ENCODE data around the gene ZNF214.
"Not testable (repeated sequence)": the region's sequence is repeated elsewhere in the genome, so short reads cannot be mapped to it uniquely, and the experiment has no call there.

The ZNF214 gene

DNA sequence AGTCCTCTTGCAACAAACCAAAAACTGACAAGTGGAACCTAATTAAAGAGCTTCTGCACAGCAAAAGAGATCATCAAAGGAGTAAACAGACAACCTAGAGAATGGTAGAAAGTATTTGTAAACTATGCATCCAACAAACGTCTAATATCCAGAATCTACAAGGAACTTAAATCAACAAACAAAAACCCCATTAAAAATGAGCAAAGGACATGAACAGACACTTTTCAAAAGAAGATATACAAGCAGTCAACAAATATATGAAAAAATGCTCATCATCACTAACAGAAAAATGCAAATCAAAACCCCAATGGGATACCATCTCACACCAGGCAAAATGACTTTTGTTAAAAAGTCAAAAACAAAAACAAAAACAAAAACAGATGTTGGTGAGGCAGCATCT lies 33.7 kb downstream of the ZNF214 start:
- DNase-seq: no peak

DNA sequence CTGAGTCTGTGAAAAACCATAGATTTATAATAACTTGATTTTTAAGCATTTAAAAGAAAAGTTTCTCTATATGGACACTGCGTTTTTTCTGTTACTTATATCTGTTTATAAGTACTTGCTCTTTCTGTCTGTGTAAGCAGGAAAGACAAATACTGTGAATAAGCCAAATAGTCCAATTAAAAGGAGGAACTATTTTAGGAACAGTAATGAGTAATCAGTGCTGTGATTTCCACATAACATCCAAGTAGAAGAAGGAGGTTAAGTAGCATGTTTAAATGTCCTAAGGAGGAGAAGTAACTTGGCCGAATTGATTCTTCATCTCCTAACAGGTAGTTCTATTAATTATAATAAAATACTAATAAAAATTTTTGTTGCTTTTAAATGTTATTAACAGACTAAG lies 40.8 kb downstream of the ZNF214 start:
- DNase-seq: no peak

DNA sequence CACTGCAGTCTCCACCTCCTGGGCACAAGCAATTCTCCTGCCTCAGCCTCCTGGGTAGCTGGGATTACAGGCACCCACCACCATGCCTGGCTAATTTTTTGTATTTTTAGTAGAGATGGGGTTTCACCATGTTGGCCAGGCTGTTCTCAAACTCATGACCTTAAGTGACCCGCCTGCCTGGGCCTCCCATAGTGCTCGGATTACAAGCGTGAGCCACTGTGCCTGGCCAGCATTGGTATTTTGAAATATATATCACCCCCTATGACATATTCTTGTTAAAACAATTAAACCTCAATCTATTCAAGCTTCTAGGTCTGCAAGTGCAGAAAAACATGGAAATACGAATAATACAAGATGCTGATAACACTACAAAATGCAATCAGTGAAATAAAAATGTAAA lies 50.3 kb downstream of the ZNF214 start:
- DNase-seq: not testable (repeated sequence)

DNA sequence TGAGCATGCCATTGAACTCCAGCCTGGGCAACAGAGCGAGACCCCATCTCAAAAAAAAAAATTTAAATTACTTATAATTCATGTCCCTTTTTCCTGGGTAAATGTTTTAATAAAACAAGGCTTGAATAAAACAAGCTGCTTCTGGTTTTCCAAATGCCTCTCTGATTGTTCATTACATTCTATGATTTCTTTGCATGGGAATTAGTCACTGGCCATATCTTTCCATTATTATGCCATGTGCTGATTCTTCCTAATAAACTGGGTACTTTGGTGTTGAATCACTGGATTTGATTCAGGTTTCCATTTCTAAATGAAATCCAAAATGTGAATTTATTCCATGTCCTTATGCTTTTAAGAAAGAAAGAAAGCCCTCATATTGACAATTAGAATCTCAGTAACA lies 51.3 kb downstream of the ZNF214 start:
- DNase-seq: no peak

DNA sequence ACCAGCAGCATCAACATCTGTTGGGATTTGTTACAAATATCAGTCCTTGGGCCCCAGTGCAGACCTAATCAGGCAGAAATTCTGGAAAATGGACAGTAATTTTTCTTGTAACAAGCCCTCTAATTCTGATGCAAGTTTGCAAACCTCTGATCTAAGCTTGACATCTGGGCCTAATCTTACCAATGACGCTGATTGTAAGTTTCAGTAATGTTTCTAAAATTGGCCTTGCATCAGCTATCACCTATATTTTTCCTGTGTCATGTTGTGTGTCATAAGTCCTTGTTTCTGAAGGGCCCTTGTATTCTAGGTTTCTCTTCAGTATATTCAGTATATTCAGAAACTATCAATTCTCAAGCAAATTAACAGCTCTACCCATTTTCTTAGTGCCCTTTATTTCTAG lies 57.5 kb downstream of the ZNF214 start:
- DNase-seq: no peak

DNA sequence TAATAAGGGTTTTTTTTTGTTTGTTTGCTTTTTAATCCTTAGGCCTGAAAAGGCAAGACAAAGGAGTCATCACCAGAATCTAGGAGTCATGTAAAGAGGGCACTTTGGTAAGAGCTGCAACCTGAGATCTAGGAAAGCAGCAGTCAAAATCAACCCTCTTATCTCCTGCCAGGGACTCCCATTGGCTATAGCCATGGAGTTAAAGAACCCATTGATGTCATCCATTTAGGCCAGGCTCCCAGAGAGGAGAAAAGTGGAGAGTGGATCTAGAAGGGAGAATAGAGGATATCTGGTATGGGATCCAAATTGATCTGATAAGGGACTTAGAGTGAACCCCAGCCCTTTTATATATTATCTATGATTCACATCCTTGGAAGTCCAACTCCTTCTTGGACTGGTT lies 58.0 kb downstream of the ZNF214 start:
- DNase-seq: no peak

DNA sequence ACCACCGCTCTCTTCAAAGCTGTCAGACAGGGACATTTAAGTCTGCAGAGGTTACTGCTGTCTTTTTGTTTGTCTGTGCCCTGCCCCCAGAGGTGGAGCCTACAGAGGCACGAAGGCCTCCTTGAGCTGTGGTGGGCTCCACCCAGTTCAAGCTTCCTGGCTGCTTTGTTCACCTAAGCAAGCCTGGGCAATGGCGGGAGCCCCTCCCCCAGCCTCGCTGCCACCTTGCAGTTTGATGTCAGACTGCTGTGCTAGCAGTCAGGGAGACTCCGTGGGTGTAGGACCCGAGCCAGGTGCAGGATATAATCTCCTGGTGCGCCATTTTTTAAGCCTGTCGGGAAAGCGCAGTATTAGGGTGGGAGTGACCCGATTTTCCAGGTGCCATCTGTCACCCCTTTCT lies 65.9 kb downstream of the ZNF214 start:
- not testable (repeated sequence) for DNase-seq

Data from midbrain (tissue), 1 donor.